Retinal pigment epithelial cell (primary cell): Measurements from ENCODE around the gene SPOP.

Experiments
- DNase-seq: peaks from one replicate; pipeline ENCODE4 v3.0.0-alpha.2; 2010; ENCODE audit warnings: low read depth
- H3K4me3 ChIP-seq: 2 replicates; pipeline ENCODE4 v1.5.1; 2011; ENCODE audit warnings: mild to moderate bottlenecking, low read length, control low read depth, moderate library complexity
- CTCF ChIP-seq: conservative IDR thresholded peaks from 2 replicates; pipeline ENCODE4 v1.5.1; 2011; ENCODE audit warnings: low read depth, low read length, control low read depth, inconsistent platforms

Gene SPOP

GRCh38 chr17:49716668-49717364 lies 38.9 kb upstream of the SPOP start:
- TF ChIP-seq CTCF: no peak
- DNase-seq: no peak
- no peak overlapping the region for H3K4me3 ChIP-seq

GRCh38 chr17:49715717-49716279 lies 37.9 kb upstream of the SPOP start:
- DNase-seq: no peak
- no peak overlapping the region for H3K4me3 ChIP-seq
- TF ChIP-seq CTCF: no peak

GRCh38 chr17:49715216-49715615 lies 37.3 kb upstream of the SPOP start:
- H3K4me3 ChIP-seq: no peak overlapping the region
- DNase-seq: no peak
- no peak for TF ChIP-seq CTCF

- TF ChIP-seq CTCF: no peak
- H3K4me3 ChIP-seq: peak overlapping the region; percentile 44
- no peak for DNase-seq
Measured at GRCh38 chr17:49708515-49709183, 30.8 kb upstream of the SPOP start.

GRCh38 chr17:49707608-49708514 lies 30.0 kb upstream of the SPOP start, which contains the start of gene SLC35B1:
Gene SLC35B1, minus strand, starts transcription at chr17:49707964. Its CDS starts 131 bp downstream, at chr17:49707833.
- peak; percentile 98 for DNase-seq
- peak; percentile 94 for TF ChIP-seq CTCF
- H3K4me3 ChIP-seq: peak within 1 kb of the TSS; percentile 97

GRCh38 chr17:49707246-49707607 lies 29.3 kb upstream of the SPOP start:
- no peak for DNase-seq
- peak; percentile 11 for TF ChIP-seq CTCF
- H3K4me3 ChIP-seq: peak overlapping the region; percentile 97
